ENCODE results near the gene MEIOSIN. TPM values are rescaled to one million over a fixed set of nuclear protein-coding genes. Genes with fewer than 3 reads are reported as not detected.

Gene MEIOSIN
- total RNA-seq, 1 donor from 2014 or later: not detected

- ATAC-seq (no peak), DNase-seq (no peak)
- intact Hi-C loops (cut with micrococcal nuclease): no loop called here
Observed at GRCh38 chr19:45762870-45763631, 29.8 kb downstream of the MEIOSIN start.

GRCh38 chr19:45763691-45764294 is 30.6 kb downstream of the MEIOSIN start:
- DNase-seq (no peak), ATAC-seq (no peak)
- intact Hi-C loops (cut with micrococcal nuclease): no loop called here

GRCh38 chr19:45764475-45764874 is 31.2 kb downstream of the MEIOSIN start:
- intact Hi-C loops (cut with micrococcal nuclease): no loop called here
- no peak for ATAC-seq
- DNase-seq: peak; percentile 49

GRCh38 chr19:45764945-45765701 is 31.9 kb downstream of the MEIOSIN start:
- intact Hi-C loops (cut with micrococcal nuclease): no loop called here
- ATAC-seq: peak; percentile 32
- DNase-seq: peak; percentile 83

- no peak for ATAC-seq
- peak; percentile 59 for DNase-seq
- intact Hi-C loops (cut with micrococcal nuclease): no loop called here
Observed at GRCh38 chr19:45765702-45766295, 32.6 kb downstream of the MEIOSIN start.

- DNase-seq: peak; percentile 41
- ATAC-seq: no peak
- intact Hi-C loops (cut with micrococcal nuclease): no loop called here
Observed at GRCh38 chr19:45766296-45766868, 33.1 kb downstream of the MEIOSIN start.

- intact Hi-C loops (cut with micrococcal nuclease): no loop called here
- DNase-seq (peak; percentile 68), ATAC-seq (no peak)
Observed at GRCh38 chr19:45766869-45767346, 33.7 kb downstream of the MEIOSIN start.

- peak; percentile 4 for ATAC-seq
- intact Hi-C loops (cut with micrococcal nuclease): no loop called here
- DNase-seq: peak; percentile 85
Observed at GRCh38 chr19:45767410-45767880, 34.2 kb downstream of the MEIOSIN start.

GRCh38 chr19:45767881-45768654 is 34.8 kb downstream of the MEIOSIN start:
- ATAC-seq (peak; percentile 3), DNase-seq (peak; percentile 86)
- intact Hi-C loops (cut with micrococcal nuclease): no loop called here

GRCh38 chr19:45768655-45768983 is 35.4 kb downstream of the MEIOSIN start:
- peak; percentile 73 for DNase-seq
- no peak for ATAC-seq
- intact Hi-C loops (cut with micrococcal nuclease): no loop called here

GRCh38 chr19:45768984-45769782 is 35.9 kb downstream of the MEIOSIN start, which contains the start of gene SIX5:
SIX5 (minus strand) TSS chr19:45769252; CDS start chr19:45768844, 408 bp downstream.
- ATAC-seq: peak; percentile 63
- DNase-seq: peak; percentile 99
- intact Hi-C loops (cut with micrococcal nuclease): no loop called here

- intact Hi-C loops (cut with micrococcal nuclease): no loop called here
- peak; percentile 63 for DNase-seq
- ATAC-seq: peak; percentile 0
Observed at GRCh38 chr19:45769821-45770191, 36.6 kb downstream of the MEIOSIN start.

- peak; percentile 76 for ATAC-seq
- peak; percentile 98 for DNase-seq
- intact Hi-C loops (cut with micrococcal nuclease): no loop called here
Observed at GRCh38 chr19:45770192-45771101, 37.2 kb downstream of the MEIOSIN start.

GRCh38 chr19:45771311-45771933 is 38.2 kb downstream of the MEIOSIN start:
- intact Hi-C loops (cut with micrococcal nuclease): no loop called here
- ATAC-seq (no peak), DNase-seq (peak; percentile 54)

GRCh38 chr19:45772130-45772840 is 39.0 kb downstream of the MEIOSIN start:
- ATAC-seq (no peak), DNase-seq (no peak)
- intact Hi-C loops (cut with micrococcal nuclease): no loop called here

- no peak for DNase-seq
- intact Hi-C loops (cut with micrococcal nuclease): no loop called here
Observed at GRCh38 chr19:45772912-45773311, 39.7 kb downstream of the MEIOSIN start.

More at GRCh38 chr19:45772912-45773311, 39.7 kb downstream of the MEIOSIN start:
- ATAC-seq: no peak

Measured in left ventricle myocardium superior (tissue), 1 donor.